ENCODE data around the gene SWAP70. TPM values are rescaled to one million over a fixed set of nuclear protein-coding genes. Genes with fewer than 3 reads are reported as not detected.

Gene SWAP70
- total and polyA plus RNA-seq, 2 of the 8 experiments (the other 6 are each of a cell fraction or from before 2014, with no cell fraction given), result 14.8 to 37.5 TPM

- no peak overlapping the region for H3K4me3 ChIP-seq (ENCODE audit: extremely low read depth in 1 of 4, insufficient read depth in 2 of 4, low read depth in 3 of 4, low read length in 4 of 4)
- no peak overlapping the region for H3K56ac ChIP-seq (replicated peaks; ENCODE audit: insufficient read length, low read depth, low read length)
- H3K4ac ChIP-seq (replicated peaks; ENCODE audit: insufficient read length, low read depth, low read length), result no peak overlapping the region
- H4K5ac ChIP-seq (ENCODE audit: insufficient read length, low read depth, low read length), result no peak overlapping the region
- no peak overlapping the region for H3K9ac ChIP-seq (replicated peaks in 1 of 4; ENCODE audit: extremely low read depth in 1 of 4, low read depth in 3 of 4, low read length in 3 of 4)
- H2BK120ac ChIP-seq (replicated peaks; ENCODE audit: low read depth, low read length), result no peak overlapping the region
- 94% methylated on average over 5 of the region's 5 CpGs; no CpG with 5 or more reads in 1 of the 2 experiments for WGBS, 2 experiments (ENCODE audit: extremely low coverage in 1 of 2, insufficient coverage in 1 of 2, insufficient read length in 1 of 2, insufficient replicate concordance in 2 of 2, low coverage in 1 of 2, low lambda C conversion rate in 2 of 2, missing lambda C conversion rate in 1 of 2)
- no peak overlapping the region for H2BK12ac ChIP-seq (ENCODE audit: low read depth, low read length)
- ChIA-PET CTCF (ENCODE audit: partially characterized antibody) (interaction anchor here (0.7 to 2.2 kb wide), 6 partner anchors 9 to 130 kb away, joined by 3 to 10 read pairs (median 4); no protein-coding TSS in a partner anchor), POLR2A (ENCODE audit: partially characterized antibody) (interaction anchor here (0.7 to 1.8 kb wide), 3 partner anchors 9 to 677 kb away, joined by 3 to 7 read pairs (median 5); no protein-coding TSS in a partner anchor)
- H2AFZ ChIP-seq (ENCODE audit: low read length), result no peak overlapping the region
- H3K79me1 ChIP-seq (ENCODE audit: low read depth, low read length), result no peaks in the 10 kb centered on the region
- H3K4me1 ChIP-seq (replicated peaks in 1 of 4; ENCODE audit: control insufficient read depth in 3 of 4, insufficient read depth in 4 of 4, low read length in 3 of 4), result peaks cover 0 to 7% (median 2%) of the 10 kb centered on the region in 4 experiments; a peak in 4 of 7 replicates
- H4K91ac ChIP-seq (replicated peaks; ENCODE audit: insufficient read length, low read length), result no peak overlapping the region
- no peaks in the 10 kb centered on the region for H4K20me1 ChIP-seq (replicated peaks in 1 of 2; ENCODE audit: control insufficient read depth in 1 of 2, insufficient read depth in 2 of 2, low read length in 2 of 2)
- H3K79me2 ChIP-seq (ENCODE audit: control insufficient read depth in 1 of 2, insufficient read depth in 2 of 2, low read length in 2 of 2), result no peaks in the 10 kb centered on the region
- no peaks in the 10 kb centered on the region; a peak in 1 of 4 replicates for H3K9me3 ChIP-seq (ENCODE audit: insufficient read depth in 2 of 2, low read depth in 1 of 2, low read length in 1 of 2)
- H3K27me3 ChIP-seq (replicated peaks in 1 of 4; ENCODE audit: control insufficient read depth in 3 of 4, extremely low read depth in 1 of 4, insufficient read depth in 3 of 4, low read length in 3 of 4), result peaks cover 0 to 2% (median 0%) of the 10 kb centered on the region in 4 experiments; a peak in 3 of 7 replicates
- H3K27ac ChIP-seq (ENCODE audit: low read depth, low read length), result no peak overlapping the region
- no peak for FAIRE-seq
- H3K4me2 ChIP-seq (ENCODE audit: insufficient read depth in 1 of 2, low read depth in 2 of 2, low read length in 2 of 2), result no peak overlapping the region
- H3K36me3 ChIP-seq (ENCODE audit: control insufficient read depth in 2 of 4, insufficient read depth in 4 of 4, low read length in 3 of 4), result no peaks in the 10 kb centered on the region
- H3K23me2 ChIP-seq (ENCODE audit: low read depth, low read length), result peaks cover 7% of the 10 kb centered on the region; the same call in 1 of the 2 replicates
- 0 out of 2 replicates have a peak overlapping the region, but pooled peaks have one; percentile 48 for H2BK20ac ChIP-seq (ENCODE audit: low read length)
- no peak overlapping the region for H3K14ac ChIP-seq (ENCODE audit: insufficient read length)
- no peak overlapping the region for H2AK5ac ChIP-seq (ENCODE audit: low read depth, low read length)
- H2BK15ac ChIP-seq (ENCODE audit: low read length), result no peak overlapping the region
- DNase-seq (ENCODE audit: low read depth in 1 of 2, low spot score in 2 of 2), result no peak
- no peak overlapping the region for H2BK5ac ChIP-seq (ENCODE audit: low read depth, low read length)
- H3K18ac ChIP-seq (ENCODE audit: extremely low read depth, low read length), result no peak overlapping the region
- no peak overlapping the region for H3K23ac ChIP-seq (ENCODE audit: insufficient read length)
- no peak overlapping the region for H4K8ac ChIP-seq (ENCODE audit: extremely low read depth, insufficient read depth, low read length)
- no peak for TF ChIP-seq KDM1A (IDR thresholded peaks at IDR 0.05; ENCODE audit: borderline replicate concordance, low read length)
- no peak for TF ChIP-seq JUN (IDR thresholded peaks at IDR 0.05; ENCODE audit: low read depth, low read length)
- TF ChIP-seq E2F6 (IDR thresholded peaks at IDR 0.05), result no peak
- no peak for TF ChIP-seq SIRT6 (IDR thresholded peaks at IDR 0.05; ENCODE audit: low read length)
- no peak for TF ChIP-seq SAP30 (IDR thresholded peaks at IDR 0.05; ENCODE audit: insufficient read depth, insufficient replicate concordance, low read length)
These were observed 45.9 kb upstream of the SWAP70 start for GRCh38 chr11:9617940-9618339.
